GM19240 (cell line): ENCODE measurements around the gene CNTNAP1.

Experiments
- DNase-seq: peaks from one replicate; pipeline ENCODE4 v3.0.0; 2011; ENCODE audit warnings: low spot score; ENCODE audit not compliant: insufficient read length

The CNTNAP1 gene

GRCh38 chr17:42685831-42686230 lies 3.5 kb downstream of the CNTNAP1 start:
- no peak for DNase-seq

GRCh38 chr17:42686520-42687128 lies 4.3 kb downstream of the CNTNAP1 start:
- DNase-seq: no peak

GRCh38 chr17:42687707-42688320 lies 5.5 kb downstream of the CNTNAP1 start:
- no peak for DNase-seq

GRCh38 chr17:42690596-42690995 lies 8.3 kb downstream of the CNTNAP1 start:
- DNase-seq: no peak

- DNase-seq: no peak
Measured at GRCh38 chr17:42691021-42691545, 8.8 kb downstream of the CNTNAP1 start.

GRCh38 chr17:42692489-42692888 lies 10.2 kb downstream of the CNTNAP1 start:
- DNase-seq: no peak

- DNase-seq: no peak
Measured at GRCh38 chr17:42694524-42694923, 12.2 kb downstream of the CNTNAP1 start.

- no peak for DNase-seq
Measured at GRCh38 chr17:42695500-42695899, 13.2 kb downstream of the CNTNAP1 start.

GRCh38 chr17:42697108-42697811 lies 14.9 kb downstream of the CNTNAP1 start:
- no peak for DNase-seq

GRCh38 chr17:42698736-42699414 lies 16.5 kb downstream of the CNTNAP1 start:
- DNase-seq: no peak

- DNase-seq: no peak
Measured at GRCh38 chr17:42699415-42699740, 17.0 kb downstream of the CNTNAP1 start.

GRCh38 chr17:42700586-42701289 lies 18.4 kb downstream of the CNTNAP1 start:
- DNase-seq: no peak

GRCh38 chr17:42702446-42702845 lies 20.1 kb downstream of the CNTNAP1 start:
- no peak for DNase-seq

- DNase-seq: no peak
Measured at GRCh38 chr17:42704490-42704836, 22.1 kb downstream of the CNTNAP1 start.

- DNase-seq: peak; percentile 62
Measured at GRCh38 chr17:42704837-42705494, 22.6 kb downstream of the CNTNAP1 start.

- DNase-seq: no peak
Measured at GRCh38 chr17:42706732-42707131, 24.4 kb downstream of the CNTNAP1 start.

- no peak for DNase-seq
Measured at GRCh38 chr17:42708588-42708987, 26.3 kb downstream of the CNTNAP1 start.

GRCh38 chr17:42709561-42709960 lies 27.2 kb downstream of the CNTNAP1 start:
- DNase-seq: no peak

GRCh38 chr17:42720996-42721583 lies 38.8 kb downstream of the CNTNAP1 start:
- DNase-seq: peak; percentile 45

GRCh38 chr17:42723636-42724035 lies 41.3 kb downstream of the CNTNAP1 start:
- no peak for DNase-seq

- DNase-seq: no peak
Measured at GRCh38 chr17:42725143-42725542, 42.8 kb downstream of the CNTNAP1 start.
